Prostate gland (tissue), 2 donors: ENCODE data around the gene DCUN1D1. TPM values are rescaled to one million over a fixed set of nuclear protein-coding genes. Genes with fewer than 3 reads are reported as not detected.

Experiments
- DNase-seq: peaks from one replicate; pipeline ENCODE4 v3.0.0-alpha.2; 2019; ENCODE audit warnings: low spot score
- H3K27ac ChIP-seq, 2 donors: fragments of 200-600 bp; sonication (generic); 2 replicates each; pipeline ENCODE4 v1.5.1; 2017 to 2019
- H3K27me3 ChIP-seq: fragments of 200-600 bp; sonication (generic); replicated peaks from 2 replicates; pipeline ENCODE4 v1.5.1; 2019; ENCODE audit not compliant: insufficient read depth
- H3K36me3 ChIP-seq, 2 donors: fragments of 200-600 bp; sonication (generic); 1 replicate in 1 of 2; 2 replicates in 1 of 2; pipeline versions ENCODE4 v1.5.1 to v1.8.1; 2017 to 2019
- H3K4me1 ChIP-seq: fragments of 200-600 bp; sonication (generic); replicated peaks from 2 replicates; pipeline ENCODE4 v1.5.1; 2019
- H3K4me3 ChIP-seq, 2 donors: fragments of 200-600 bp; sonication (generic); 2 replicates each; pipeline ENCODE4 v1.5.1; 2017 to 2019
- H3K9me3 ChIP-seq: fragments of 200-600 bp; sonication (generic); 2 replicates; pipeline ENCODE4 v1.5.1; 2017
- POLR2A ChIP-seq: fragments of 450-650 bp; IDR thresholded peaks from one replicate; pipeline ENCODE4 v1.6.1; 2016; ENCODE audit warnings: antibody characterized with exemption, mild to moderate bottlenecking
- POLR2AphosphoS5 ChIP-seq: sonication (generic); formaldehyde crosslinking; IDR thresholded peaks from one replicate; pipeline ENCODE4 v1.6.1; 2017; ENCODE audit warnings: antibody characterized with exemption
- WGBS: methylation state at CpG from one replicate; pipeline ENCODE4 v1.1.5; 2018; 5-methylcytosine and 5-hydroxymethylcytosine counted together
- intact Hi-C: fragments of 100-400 bp; cut with DNase I; formaldehyde crosslinking; loops from one replicate; pipeline ENCODE4 v1.14.2; 2022
- total RNA-seq, 2 donors: library from RNA; depleted of rRNA; stranded (reverse); fragments of >200 nt; gene quantifications; one replicate each; pipeline ENCODE4 v1.1.0, GENCODE V29; 2016
- TF ChIP-seq, protein P1 (sequence below), 4 experiments: fragments of 200-600 bp in 2 of 4; fragments of 450-650 bp in 2 of 4; sonication (generic) in 2 of 4; IDR thresholded peaks; 1 replicate in 3 of 4; 2 replicates in 1 of 4; pipeline ENCODE4 v1.5.1; 2016 to 2019; ENCODE audit warnings: antibody characterized with exemption in 4 of 4, mild to moderate bottlenecking in 2 of 4, moderate library complexity in 2 of 4

DCUN1D1 gene
- total RNA-seq, 2 donors from 2014 or later: 25.5 to 25.6 TPM

DNA sequence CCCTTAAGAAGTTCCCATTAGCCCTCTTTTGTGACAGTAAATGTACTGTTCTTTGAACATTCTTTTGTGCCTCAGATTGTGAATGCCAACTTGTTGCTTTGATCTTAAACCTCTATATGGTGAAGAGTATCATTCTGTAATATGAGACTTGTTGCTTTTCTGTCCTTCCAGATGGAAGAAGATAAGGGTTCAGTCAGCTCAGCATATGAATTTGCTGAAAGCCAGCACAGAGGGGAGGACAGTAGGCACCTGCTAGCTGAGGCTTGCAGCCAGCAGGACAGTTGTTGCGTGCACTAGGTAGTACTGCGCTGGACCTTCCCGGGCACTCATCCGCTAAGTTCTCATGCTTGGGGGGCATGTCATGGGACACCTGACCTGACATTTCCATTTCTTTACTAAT, 74.7 kb downstream of the DCUN1D1 start:
- Histone ChIP-seq H3K27me3 (no peaks in the 10 kb centered on the region), H3K36me3 (no peaks in the 10 kb centered on the region), H3K27ac (no peak overlapping the region), H3K4me1 (no peaks in the 10 kb centered on the region), H3K4me3 (no peak overlapping the region), H3K9me3 (no peaks in the 10 kb centered on the region)
- WGBS: 69% methylated on average over 4 of the region's 4 CpGs
- intact Hi-C loops: loop anchor here (10.0 kb wide), 1 partner anchor 189 kb away; the partner anchor contains the start of gene MCCC1
- DNase-seq: no peak
- TF ChIP-seq POLR2AphosphoS5: no peak
- TF ChIP-seq, protein P1, sequence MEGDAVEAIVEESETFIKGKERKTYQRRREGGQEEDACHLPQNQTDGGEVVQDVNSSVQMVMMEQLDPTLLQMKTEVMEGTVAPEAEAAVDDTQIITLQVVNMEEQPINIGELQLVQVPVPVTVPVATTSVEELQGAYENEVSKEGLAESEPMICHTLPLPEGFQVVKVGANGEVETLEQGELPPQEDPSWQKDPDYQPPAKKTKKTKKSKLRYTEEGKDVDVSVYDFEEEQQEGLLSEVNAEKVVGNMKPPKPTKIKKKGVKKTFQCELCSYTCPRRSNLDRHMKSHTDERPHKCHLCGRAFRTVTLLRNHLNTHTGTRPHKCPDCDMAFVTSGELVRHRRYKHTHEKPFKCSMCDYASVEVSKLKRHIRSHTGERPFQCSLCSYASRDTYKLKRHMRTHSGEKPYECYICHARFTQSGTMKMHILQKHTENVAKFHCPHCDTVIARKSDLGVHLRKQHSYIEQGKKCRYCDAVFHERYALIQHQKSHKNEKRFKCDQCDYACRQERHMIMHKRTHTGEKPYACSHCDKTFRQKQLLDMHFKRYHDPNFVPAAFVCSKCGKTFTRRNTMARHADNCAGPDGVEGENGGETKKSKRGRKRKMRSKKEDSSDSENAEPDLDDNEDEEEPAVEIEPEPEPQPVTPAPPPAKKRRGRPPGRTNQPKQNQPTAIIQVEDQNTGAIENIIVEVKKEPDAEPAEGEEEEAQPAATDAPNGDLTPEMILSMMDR (IDR thresholded peaks at IDR 0.05): no peak
- TF ChIP-seq POLR2A: no peak

DNA sequence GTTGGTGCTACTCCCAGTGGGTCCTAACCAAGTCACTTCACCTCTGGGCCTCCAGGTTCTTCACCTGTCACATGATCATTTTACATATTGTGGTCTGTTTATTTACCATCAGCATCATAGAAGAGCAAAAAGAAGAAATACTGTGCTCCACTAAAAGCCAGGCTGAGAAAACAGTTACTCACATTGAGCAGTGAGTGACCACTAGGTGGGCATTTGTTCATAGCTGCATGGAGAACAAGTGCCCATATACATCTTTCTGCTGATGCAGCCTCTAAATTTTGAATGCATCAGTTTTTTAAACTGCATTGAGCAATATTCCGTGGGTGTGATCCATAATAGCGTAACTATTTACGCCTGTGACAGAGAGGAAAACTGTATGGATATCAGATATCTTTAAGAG, 76.2 kb downstream of the DCUN1D1 start:
- Histone ChIP-seq H3K9me3 (no peaks in the 10 kb centered on the region), H3K4me1 (no peaks in the 10 kb centered on the region), H3K4me3 (no peak overlapping the region), H3K27me3 (no peaks in the 10 kb centered on the region), H3K36me3 (no peaks in the 10 kb centered on the region), H3K27ac (no peak overlapping the region)
- intact Hi-C loops: loop anchor here (10.0 kb wide), 1 partner anchor 191 kb away; the partner anchor contains the start of gene MCCC1
- TF ChIP-seq POLR2AphosphoS5 (no peak), POLR2A (no peak)
- TF ChIP-seq, protein P1 (IDR thresholded peaks at IDR 0.05): no peak
- DNase-seq: no peak
- 89% methylated on average over 3 of the region's 3 CpGs for WGBS

DNA sequence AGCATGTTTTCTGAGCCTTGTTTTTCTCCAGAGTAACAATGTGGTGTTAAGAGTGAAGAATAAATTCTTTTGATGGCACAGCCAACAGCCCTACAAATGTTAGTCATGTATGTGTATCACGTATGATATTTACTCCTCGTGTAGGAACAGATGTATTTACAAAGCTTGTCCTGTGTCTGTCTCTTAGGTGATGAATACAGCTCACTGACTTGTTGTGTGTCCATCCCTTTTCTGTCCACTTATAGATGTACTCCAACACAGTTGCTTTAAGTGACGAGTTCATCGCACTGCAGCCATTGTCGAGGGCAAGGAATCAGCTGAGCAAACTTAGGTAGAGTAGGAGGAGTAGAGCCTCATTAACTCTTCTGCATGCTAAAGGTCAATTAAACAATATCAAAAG, 78.1 kb downstream of the DCUN1D1 start:
- Histone ChIP-seq H3K36me3 (no peaks in the 10 kb centered on the region), H3K27ac (no peak overlapping the region), H3K4me3 (no peak overlapping the region), H3K9me3 (no peaks in the 10 kb centered on the region), H3K27me3 (no peaks in the 10 kb centered on the region), H3K4me1 (no peaks in the 10 kb centered on the region)
- DNase-seq: no peak
- WGBS: 78% methylated on average over 5 of the region's 5 CpGs
- intact Hi-C loops: loop anchor here (10.0 kb wide), 1 partner anchor 193 kb away; the partner anchor contains the start of gene MCCC1
- TF ChIP-seq, protein P1 (IDR thresholded peaks at IDR 0.05): no peak
- TF ChIP-seq POLR2AphosphoS5 (no peak), POLR2A (no peak)

DNA sequence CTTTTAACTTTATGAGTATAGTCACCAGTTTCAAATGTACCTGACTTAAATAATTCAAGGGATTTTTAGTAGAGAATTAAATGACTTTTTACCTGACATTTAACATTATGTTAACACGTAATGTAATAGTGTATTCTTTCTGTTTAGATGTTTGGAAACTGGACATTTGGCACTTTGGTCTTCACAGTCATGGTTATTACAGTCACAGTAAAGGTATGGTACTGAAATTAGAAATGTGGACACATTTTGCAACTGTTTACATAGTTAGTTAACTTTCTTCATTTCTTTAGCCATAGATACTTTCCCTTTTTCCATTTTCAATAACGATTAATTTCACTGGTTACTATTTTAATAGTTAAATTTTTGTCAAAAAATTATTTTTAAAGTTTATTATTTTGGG, 83.8 kb downstream of the DCUN1D1 start:
- TF ChIP-seq, protein P1 (IDR thresholded peaks at IDR 0.05): no peak
- TF ChIP-seq POLR2A: no peak
- TF ChIP-seq POLR2AphosphoS5: no peak
- no peaks in the 10 kb centered on the region for H3K4me1 ChIP-seq
- no peaks in the 10 kb centered on the region for H3K36me3 ChIP-seq
- no peak overlapping the region for H3K27ac ChIP-seq
- no peak overlapping the region for H3K4me3 ChIP-seq
- WGBS: 93% methylated on average over 2 of the region's 2 CpGs
- DNase-seq: no peak
- intact Hi-C loops: no loop called here
- no peaks in the 10 kb centered on the region for H3K9me3 ChIP-seq
- H3K27me3 ChIP-seq: no peaks in the 10 kb centered on the region

DNA sequence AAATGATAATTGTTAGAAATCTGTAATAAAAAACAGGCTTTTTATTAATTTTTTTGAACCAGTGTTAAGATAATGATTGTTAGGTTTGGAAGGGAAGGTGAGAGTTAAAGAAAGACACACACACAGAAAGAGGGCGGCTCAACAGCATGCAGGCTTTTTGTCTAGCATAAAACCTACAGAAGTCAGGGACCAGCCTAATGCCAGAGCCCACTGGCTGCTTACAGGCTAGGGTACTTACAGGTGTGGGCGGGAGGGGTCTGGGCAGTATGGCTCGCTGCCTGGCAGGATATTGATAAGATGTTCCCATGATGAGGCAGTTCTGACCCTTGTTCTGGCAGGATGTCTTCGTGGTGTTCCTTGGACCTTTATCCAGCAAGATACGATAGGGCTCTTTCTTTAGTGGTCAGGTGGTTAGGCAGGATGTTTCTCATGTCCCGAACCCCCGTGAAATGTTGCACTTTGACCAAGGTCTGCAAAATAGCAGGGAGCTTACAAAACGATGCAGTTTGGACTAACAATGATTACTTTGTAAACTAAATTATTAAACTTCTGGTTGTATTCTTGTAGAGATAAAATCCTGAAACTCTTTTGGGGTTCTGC, 84.7 kb downstream of the DCUN1D1 start:
- Histone ChIP-seq H3K9me3 (no peaks in the 10 kb centered on the region), H3K4me3 (no peak overlapping the region), H3K4me1 (no peaks in the 10 kb centered on the region), H3K27me3 (no peaks in the 10 kb centered on the region), H3K27ac (no peak overlapping the region), H3K36me3 (no peaks in the 10 kb centered on the region)
- DNase-seq: no peak
- intact Hi-C loops: no loop called here
- WGBS: 66% methylated on average over 8 of the region's 8 CpGs
- TF ChIP-seq POLR2AphosphoS5 (no peak), POLR2A (no peak)
- TF ChIP-seq, protein P1 (IDR thresholded peaks at IDR 0.05): no peak
